Measurements from ENCODE around the gene ELOVL6. TPM values are rescaled to one million over a fixed set of nuclear protein-coding genes. Genes with fewer than 3 reads are reported as not detected.

ELOVL6 gene
- polyA plus RNA-seq, 1 experiment, result 30.7 TPM

- no peak for TF ChIP-seq CTCF (IDR thresholded peaks at IDR 0.05; ENCODE audit: low read depth, low read length)
- no peak overlapping the region for H3K4me3 ChIP-seq (ENCODE audit: low read depth, low read length)
- H3K27ac ChIP-seq (ENCODE audit: low read depth, low read length), result no peak overlapping the region
- ChIA-PET CTCF (no interaction called here), POLR2A (no interaction called here)
- no peaks in the 10 kb centered on the region for H3K27me3 ChIP-seq (ENCODE audit: control insufficient read depth, insufficient read depth, low read length)
- H3K9me3 ChIP-seq (ENCODE audit: control insufficient read depth, insufficient read depth, low read length), result no peaks in the 10 kb centered on the region
- DNase-seq (ENCODE audit: low read depth, low spot score), result no peak
Measured at GRCh38 chr4:110109455-110109854, 89.0 kb downstream of the ELOVL6 start.

- POLR2A ChIA-PET, result no interaction called here
- no peaks in the 10 kb centered on the region for H3K9me3 ChIP-seq (ENCODE audit: control insufficient read depth, insufficient read depth, low read length)
- H3K27ac ChIP-seq (ENCODE audit: low read depth, low read length), result no peak overlapping the region
- no peaks in the 10 kb centered on the region for H3K27me3 ChIP-seq (ENCODE audit: control insufficient read depth, insufficient read depth, low read length)
- TF ChIP-seq CTCF (IDR thresholded peaks at IDR 0.05; ENCODE audit: low read depth, low read length), result no peak
- no peak for DNase-seq (ENCODE audit: low read depth, low spot score)
- H3K4me3 ChIP-seq (ENCODE audit: low read depth, low read length), result no peak overlapping the region
- CTCF ChIA-PET, result no interaction called here
Measured at GRCh38 chr4:110108960-110109359, 89.5 kb downstream of the ELOVL6 start.

GRCh38 chr4:110108422-110108821 is 90.0 kb downstream of the ELOVL6 start:
- TF ChIP-seq CTCF (IDR thresholded peaks at IDR 0.05; ENCODE audit: low read depth, low read length), result no peak
- Histone ChIP-seq H3K27ac (ENCODE audit: low read depth, low read length) (no peak overlapping the region), H3K27me3 (ENCODE audit: control insufficient read depth, insufficient read depth, low read length) (no peaks in the 10 kb centered on the region), H3K9me3 (ENCODE audit: control insufficient read depth, insufficient read depth, low read length) (no peaks in the 10 kb centered on the region), H3K4me3 (ENCODE audit: low read depth, low read length) (no peak overlapping the region)
- ChIA-PET POLR2A (no interaction called here), CTCF (interaction anchor here (1.6 kb wide), 1 partner anchor 59 kb away, joined by 5 read pairs; no protein-coding TSS in a partner anchor)
- DNase-seq (ENCODE audit: low read depth, low spot score), result no peak

- TF ChIP-seq CTCF (IDR thresholded peaks at IDR 0.05; ENCODE audit: low read depth, low read length), result no peak
- DNase-seq (ENCODE audit: low read depth, low spot score), result no peak
- CTCF ChIA-PET, result interaction anchor here (1.6 kb wide), 1 partner anchor 59 kb away, joined by 5 read pairs; no protein-coding TSS in a partner anchor
Measured at GRCh38 chr4:110107866-110108265, 90.5 kb downstream of the ELOVL6 start.

GRCh38 chr4:110106931-110107296 is 91.5 kb downstream of the ELOVL6 start:
- Histone ChIP-seq H3K27me3 (ENCODE audit: control insufficient read depth, insufficient read depth, low read length) (no peaks in the 10 kb centered on the region), H3K27ac (ENCODE audit: low read depth, low read length) (no peak overlapping the region), H3K9me3 (ENCODE audit: control insufficient read depth, insufficient read depth, low read length) (no peaks in the 10 kb centered on the region), H3K4me3 (ENCODE audit: low read depth, low read length) (no peak overlapping the region)
- POLR2A ChIA-PET, result interaction anchor here (0.6 kb wide), 1 partner anchor 31 kb away, joined by 3 read pairs; no protein-coding TSS in a partner anchor
- no peak for TF ChIP-seq CTCF (IDR thresholded peaks at IDR 0.05; ENCODE audit: low read depth, low read length)
- CTCF ChIA-PET, result interaction anchor here (1.6 kb wide), 1 partner anchor 58 kb away, joined by 5 read pairs; no protein-coding TSS in a partner anchor
- no peak for DNase-seq (ENCODE audit: low read depth, low spot score)

More at GRCh38 chr4:110107866-110108265, 90.5 kb downstream of the ELOVL6 start:
- POLR2A ChIA-PET, result no interaction called here
- H3K27ac ChIP-seq (ENCODE audit: low read depth, low read length), result no peak overlapping the region
- no peak overlapping the region for H3K4me3 ChIP-seq (ENCODE audit: low read depth, low read length)
- no peaks in the 10 kb centered on the region for H3K9me3 ChIP-seq (ENCODE audit: control insufficient read depth, insufficient read depth, low read length)
- no peaks in the 10 kb centered on the region for H3K27me3 ChIP-seq (ENCODE audit: control insufficient read depth, insufficient read depth, low read length)

Data from AG04450 (cell line).